ENCODE measurements around the gene CACNA1B. TPM values are rescaled to one million over a fixed set of nuclear protein-coding genes. Genes with fewer than 3 reads are reported as not detected.

Gene CACNA1B
- total RNA-seq, 1 experiment from 2014 or later = 7.8 TPM

DNA sequence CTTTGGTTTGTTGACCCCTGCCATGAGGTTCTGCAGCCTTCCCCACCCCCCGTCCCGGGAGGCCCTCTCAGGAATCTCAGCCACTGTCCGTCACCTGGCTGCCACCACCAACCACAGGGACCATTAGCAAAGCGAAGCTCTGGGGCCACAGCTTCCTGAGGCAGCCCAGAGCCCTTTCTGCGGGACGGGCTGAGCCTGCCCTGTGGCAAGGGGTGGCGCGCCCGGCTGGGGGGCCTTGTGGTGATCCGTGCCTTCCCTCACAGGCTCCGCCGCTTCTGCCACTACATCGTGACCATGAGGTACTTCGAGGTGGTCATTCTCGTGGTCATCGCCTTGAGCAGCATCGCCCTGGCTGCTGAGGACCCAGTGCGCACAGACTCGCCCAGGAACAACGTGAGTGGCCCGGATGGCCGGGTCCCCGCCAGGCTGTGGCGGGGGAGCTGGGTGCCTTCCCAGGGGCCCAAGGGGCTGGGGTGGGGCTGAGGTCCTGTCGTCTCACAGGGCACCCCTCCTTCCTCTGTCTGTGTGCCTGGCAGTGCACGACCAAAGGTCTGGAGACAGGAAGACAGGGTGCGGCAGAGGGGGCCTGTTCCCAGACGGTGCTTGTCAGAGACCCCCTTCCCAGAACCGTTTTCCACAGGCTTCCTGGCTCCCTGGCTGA, 169.2 kb downstream of the CACNA1B start:
- Histone ChIP-seq H2BK20ac (ENCODE audit: low read depth, low read length, poor library complexity, severe bottlenecking) (no peak overlapping the region), H3K27me3 (ENCODE audit: insufficient read depth, low read length) (no peaks in the 10 kb centered on the region), H2AFZ (ENCODE audit: low read length) (no peak overlapping the region), H3K27ac (ENCODE audit: insufficient read length, low read depth, low read length) (no peak overlapping the region), H2AK5ac (ENCODE audit: insufficient read length, low read length) (no peak overlapping the region), H2BK12ac (ENCODE audit: insufficient read length, low read depth, low read length) (no peak overlapping the region), H2BK15ac (ENCODE audit: low read depth, low read length) (no peak overlapping the region), H3K9ac (ENCODE audit: extremely low read depth, insufficient read length, low read length) (no peak overlapping the region), H4K20me1 (ENCODE audit: control insufficient read depth, insufficient read depth, insufficient read length) (no peaks in the 10 kb centered on the region), H3K18ac (ENCODE audit: insufficient read length, low read depth, low read length) (no peak overlapping the region), H3K23me2 (ENCODE audit: insufficient read length, low read depth, low read length, poor library complexity, severe bottlenecking) (no peaks in the 10 kb centered on the region), H2BK120ac (ENCODE audit: low read depth, low read length, poor library complexity, severe bottlenecking) (no peak overlapping the region), H3K4me1 (ENCODE audit: insufficient read depth, low read length) (no peaks in the 10 kb centered on the region), H3K9me3 (ENCODE audit: control insufficient read depth, low read depth, low read length) (no peaks in the 10 kb centered on the region), H4K8ac (replicated peaks; ENCODE audit: insufficient read length, low read depth, low read length) (no peak overlapping the region), H3K4me2 (ENCODE audit: insufficient read depth, insufficient read length, low read length) (no peak overlapping the region), H3K79me1 (ENCODE audit: insufficient read depth, low read depth, low read length, poor library complexity, severe bottlenecking) (no peaks in the 10 kb centered on the region), H2BK5ac (ENCODE audit: insufficient read length, low read length) (no peak overlapping the region), H3K4ac (ENCODE audit: low read depth, low read length) (no peak overlapping the region), H3K14ac (ENCODE audit: insufficient read depth, low read length) (no peak overlapping the region), H4K91ac (ENCODE audit: insufficient read length, low read depth, low read length) (no peak overlapping the region), H4K5ac (ENCODE audit: insufficient read length, low read depth, low read length) (no peak overlapping the region), H3K79me2 (ENCODE audit: insufficient read depth, low read length) (no peaks in the 10 kb centered on the region), H3T11ph (ENCODE audit: low read length) (no peak overlapping the region), H3K23ac (ENCODE audit: insufficient read length, low read depth, low read length) (no peak overlapping the region), H3K56ac (ENCODE audit: insufficient read length, low read depth, low read length) (no peak overlapping the region)
- H3K4me1 Mint-ChIP-seq = peaks cover 4 to 17% of the 10 kb centered on the region in 2 experiments
- no peak for DNase-seq
- peak overlapping the region in 1 of 2 experiments; percentile 57; a peak in 1 of 5 replicates for H3K4me3 Mint-ChIP-seq
- TF ChIP-seq, protein P1, sequence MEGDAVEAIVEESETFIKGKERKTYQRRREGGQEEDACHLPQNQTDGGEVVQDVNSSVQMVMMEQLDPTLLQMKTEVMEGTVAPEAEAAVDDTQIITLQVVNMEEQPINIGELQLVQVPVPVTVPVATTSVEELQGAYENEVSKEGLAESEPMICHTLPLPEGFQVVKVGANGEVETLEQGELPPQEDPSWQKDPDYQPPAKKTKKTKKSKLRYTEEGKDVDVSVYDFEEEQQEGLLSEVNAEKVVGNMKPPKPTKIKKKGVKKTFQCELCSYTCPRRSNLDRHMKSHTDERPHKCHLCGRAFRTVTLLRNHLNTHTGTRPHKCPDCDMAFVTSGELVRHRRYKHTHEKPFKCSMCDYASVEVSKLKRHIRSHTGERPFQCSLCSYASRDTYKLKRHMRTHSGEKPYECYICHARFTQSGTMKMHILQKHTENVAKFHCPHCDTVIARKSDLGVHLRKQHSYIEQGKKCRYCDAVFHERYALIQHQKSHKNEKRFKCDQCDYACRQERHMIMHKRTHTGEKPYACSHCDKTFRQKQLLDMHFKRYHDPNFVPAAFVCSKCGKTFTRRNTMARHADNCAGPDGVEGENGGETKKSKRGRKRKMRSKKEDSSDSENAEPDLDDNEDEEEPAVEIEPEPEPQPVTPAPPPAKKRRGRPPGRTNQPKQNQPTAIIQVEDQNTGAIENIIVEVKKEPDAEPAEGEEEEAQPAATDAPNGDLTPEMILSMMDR (conservative IDR thresholded peaks at IDR 0.05) = no peak
- WGBS (ENCODE audit: extremely low coverage, insufficient read length, low lambda C conversion rate) = no CpG with 5 or more reads among the region's 29 CpGs
- no peak overlapping the region; a peak in 1 of 7 replicates for H3K27ac Mint-ChIP-seq
- no peaks in the 10 kb centered on the region; a peak in 1 of 5 replicates for H3K9me3 Mint-ChIP-seq
- no peaks in the 10 kb centered on the region; the same call in 1 of the 2 replicates for H3K27me3 Mint-ChIP-seq (ENCODE audit: low read depth)
- peaks cover 5 to 21% (median 19%) of the 10 kb centered on the region in 3 experiments; a peak in 6 of 7 replicates for H3K36me3 Mint-ChIP-seq (ENCODE audit: insufficient read depth in 1 of 3, low read depth in 3 of 3)
